HG03520 (cell line): ENCODE results near the gene GPR15.
"Not testable (repeated sequence)": the region's sequence is repeated elsewhere in the genome, so short reads cannot be mapped to it uniquely, and the experiment has no call there.

ENCODE experiments used
- ATAC-seq: cut with Tn5 transposase; IDR thresholded peaks from one replicate; pipeline ENCODE4 v1.9.1; 2021; ENCODE audit warnings: mild to moderate bottlenecking, moderate library complexity; ENCODE audit not compliant: unreplicated experiment

GPR15 gene

GRCh38 chr3:98556164-98557130 lies 24.7 kb downstream of the GPR15 start:
- ATAC-seq: peak; percentile 76

DNA sequence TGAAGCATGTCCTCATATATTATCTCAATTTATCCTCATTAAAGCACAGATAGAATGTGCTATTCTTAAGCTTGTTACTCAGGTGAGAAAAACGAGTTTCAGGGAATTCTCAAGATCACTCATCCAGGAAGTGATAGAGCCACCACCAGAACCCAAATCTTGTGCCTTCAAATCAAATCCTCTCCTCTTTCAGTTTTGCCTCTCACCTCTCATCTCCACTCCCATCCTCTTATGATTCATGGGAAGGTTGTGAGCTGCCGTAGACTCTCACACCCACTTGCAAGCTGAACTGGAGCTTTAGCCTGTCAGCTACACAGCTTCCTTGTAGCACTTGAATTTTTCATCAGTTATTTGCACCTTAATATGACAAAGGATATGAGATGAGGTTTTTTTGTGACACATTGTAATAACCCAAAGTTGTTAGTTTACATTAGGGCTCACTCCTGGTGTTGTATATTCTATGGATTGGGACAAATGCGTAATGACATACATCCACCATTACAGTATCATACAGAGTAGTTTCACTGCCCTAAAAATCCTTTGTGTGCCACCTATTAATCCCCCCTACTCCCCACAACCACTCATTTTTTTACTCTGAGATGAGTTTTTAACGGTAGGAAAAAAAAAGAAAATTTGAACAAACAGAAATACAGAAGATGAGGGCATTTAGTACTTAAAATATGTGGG lies 25.7 kb downstream of the GPR15 start:
- no peak for ATAC-seq

GRCh38 chr3:98558100-98558827 lies 26.5 kb downstream of the GPR15 start:
- no peak for ATAC-seq

- ATAC-seq: not testable (repeated sequence)
These were observed 28.0 kb downstream of the GPR15 start for GRCh38 chr3:98559769-98560168.

- ATAC-seq: no peak
These were observed 29.1 kb downstream of the GPR15 start for GRCh38 chr3:98560911-98561310.

GRCh38 chr3:98561727-98562521 lies 30.1 kb downstream of the GPR15 start:
- no peak for ATAC-seq

DNA sequence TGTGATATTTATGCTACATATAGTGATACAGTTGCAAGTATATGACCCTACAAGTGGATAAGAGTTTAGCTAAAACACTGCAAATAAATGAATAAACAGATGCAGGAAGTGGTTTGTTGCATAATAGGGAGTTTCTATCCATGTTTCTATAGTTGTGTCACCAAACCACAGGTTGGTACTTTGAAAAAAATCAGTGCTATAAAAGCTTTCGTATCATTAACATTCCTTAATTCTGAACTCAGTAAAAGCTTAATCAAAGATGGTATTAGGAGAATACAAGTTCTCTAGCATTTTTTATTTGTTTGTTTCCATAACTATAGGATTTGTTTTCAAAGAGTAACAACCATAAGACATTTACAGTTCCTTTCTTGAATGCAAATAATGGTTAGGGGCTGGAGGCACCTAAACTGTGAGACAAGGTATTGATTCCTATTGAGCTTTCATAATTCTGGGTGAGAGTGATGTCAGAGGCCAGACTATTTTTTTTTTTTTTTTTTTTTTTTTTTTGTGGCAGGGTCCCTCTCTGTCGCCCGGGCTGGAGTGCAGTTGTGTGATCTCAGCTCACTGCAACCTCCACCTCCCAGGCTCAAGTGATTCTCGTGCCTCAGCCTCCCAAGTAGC lies 32.0 kb downstream of the GPR15 start:
- peak; percentile 50 for ATAC-seq

DNA sequence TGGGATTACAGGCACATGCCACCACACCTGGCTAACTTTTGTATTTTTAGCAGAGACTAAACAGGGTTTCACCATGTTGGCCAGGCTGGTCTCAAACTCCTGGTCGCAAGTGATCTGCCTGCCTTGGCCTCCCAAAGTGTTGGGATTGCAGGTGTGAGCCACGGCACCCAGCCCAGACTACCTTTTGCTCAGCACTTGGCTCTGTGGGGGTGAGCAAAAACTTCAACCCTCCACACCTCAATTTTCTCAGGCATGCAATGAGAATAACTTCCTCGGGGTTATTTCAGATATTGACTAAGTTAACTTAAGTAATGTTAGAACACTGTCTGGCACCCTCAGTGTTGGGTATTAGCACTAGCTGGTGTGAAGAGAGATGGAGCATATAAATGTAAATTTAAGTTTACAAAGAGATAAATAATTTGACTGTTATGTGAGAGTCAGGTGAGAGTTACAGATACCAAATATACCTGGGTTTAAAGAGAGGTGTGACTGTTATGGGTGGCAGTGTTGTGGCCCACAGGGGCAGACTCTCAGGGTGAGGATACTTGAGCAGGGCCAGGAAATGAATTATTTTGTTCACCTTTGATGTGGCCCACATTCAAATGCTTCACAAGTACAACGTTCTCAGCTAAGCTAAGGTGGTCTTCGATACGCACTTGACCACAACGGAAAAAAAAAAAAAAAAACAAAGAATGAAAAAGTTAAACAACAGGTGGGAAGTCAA lies 32.7 kb downstream of the GPR15 start:
- no peak for ATAC-seq

DNA sequence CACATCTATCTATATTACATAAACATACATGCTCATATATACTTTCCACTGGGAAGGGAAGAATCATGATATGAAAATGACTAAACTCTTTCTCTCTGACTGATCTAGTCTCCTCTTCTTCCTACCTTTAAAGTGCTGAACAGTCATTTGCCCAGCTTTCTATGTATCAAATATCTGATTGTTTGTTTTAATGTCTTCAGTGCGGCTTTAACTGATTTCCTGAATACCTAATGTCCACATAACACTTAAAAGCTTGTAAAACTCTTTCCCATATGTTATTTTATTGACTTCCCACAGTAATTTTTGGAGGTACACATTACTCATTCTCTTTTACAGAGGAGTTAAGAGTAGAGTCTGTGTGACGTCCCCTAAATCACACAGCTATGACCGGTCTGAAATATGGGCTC lies 33.5 kb downstream of the GPR15 start:
- no peak for ATAC-seq

DNA sequence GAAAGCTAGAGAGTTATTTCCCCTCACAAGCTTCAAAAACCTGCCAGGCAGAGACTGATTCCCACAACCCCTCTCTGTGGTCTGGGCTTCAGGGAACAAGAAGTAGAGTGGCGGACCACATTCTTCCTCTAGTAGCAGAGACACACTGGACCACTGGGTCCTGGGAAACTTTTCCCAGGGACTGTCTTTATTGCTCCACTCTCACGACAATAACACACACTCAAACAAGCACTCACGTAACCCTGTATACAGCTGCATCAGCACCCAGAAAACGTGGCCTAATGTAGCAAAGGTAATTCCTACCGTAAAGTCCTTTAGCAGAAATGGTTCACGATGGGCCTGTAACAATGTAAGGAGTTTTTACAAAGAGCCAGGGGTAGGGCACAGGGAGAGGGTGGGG lies 34.1 kb downstream of the GPR15 start:
- no peak for ATAC-seq

GRCh38 chr3:98567666-98568270 lies 36.0 kb downstream of the GPR15 start:
- peak; percentile 29 for ATAC-seq

DNA sequence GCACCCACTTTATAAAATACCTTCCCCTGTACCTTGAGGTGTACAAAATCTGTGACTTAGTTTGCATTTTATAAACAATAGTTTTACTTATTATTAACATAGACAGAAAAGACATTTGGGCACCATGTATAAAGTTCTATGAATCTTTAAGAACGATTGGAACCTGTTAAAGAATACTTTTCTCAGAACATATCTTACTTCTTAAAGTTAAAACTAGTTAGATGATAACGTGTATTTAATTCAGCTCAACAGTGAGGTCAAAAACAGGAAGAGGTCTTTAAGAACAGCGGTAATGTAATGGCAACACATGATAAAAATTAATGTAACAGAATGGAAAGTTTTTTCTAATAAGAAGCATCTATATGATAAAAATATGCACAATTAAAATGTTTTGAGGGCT lies 36.6 kb downstream of the GPR15 start:
- ATAC-seq: no peak

DNA sequence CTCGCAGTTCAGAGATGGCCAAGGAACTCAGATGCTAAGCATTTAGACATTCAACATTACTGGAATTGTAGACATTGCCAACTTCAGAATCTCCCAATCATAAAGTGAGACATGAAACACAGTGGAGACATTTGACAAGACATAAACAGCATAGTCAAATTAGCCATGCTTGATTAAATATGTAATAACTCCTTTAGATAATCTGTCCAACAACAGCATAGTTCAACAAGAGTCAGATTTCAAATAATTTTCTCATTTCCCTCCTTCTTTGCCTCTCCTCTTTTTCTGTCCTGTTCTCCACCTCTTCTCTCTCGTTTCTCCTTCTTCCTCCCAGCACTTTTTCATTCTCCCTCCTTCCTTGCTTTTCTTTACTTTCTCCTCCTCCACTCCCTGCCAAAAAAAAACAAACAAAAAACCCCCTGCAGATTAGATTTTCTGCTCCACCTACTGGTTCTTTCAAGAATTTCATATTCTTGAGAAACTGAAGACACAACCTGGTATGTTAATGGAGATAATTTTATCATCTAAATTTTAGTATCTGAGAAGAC lies 41.5 kb downstream of the GPR15 start:
- ATAC-seq: peak; percentile 60

GRCh38 chr3:98574132-98574531 lies 42.4 kb downstream of the GPR15 start:
- ATAC-seq: peak; percentile 37

- ATAC-seq: no peak
These were observed 45.6 kb downstream of the GPR15 start for GRCh38 chr3:98577178-98577895.

GRCh38 chr3:98580401-98581386 lies 48.9 kb downstream of the GPR15 start:
- ATAC-seq: no peak

GRCh38 chr3:98581474-98581873 lies 49.7 kb downstream of the GPR15 start:
- no peak for ATAC-seq
